Immature natural killer cell (primary cell): Measurements from ENCODE around the gene GZMH. TPM values are rescaled to one million over a fixed set of nuclear protein-coding genes. Genes with fewer than 3 reads are reported as not detected.
"Not testable (repeated sequence)": the region's sequence is repeated elsewhere in the genome, so short reads cannot be mapped to it uniquely, and the experiment has no call there.

Source experiments
- DNase-seq, 3 donors: peaks; one replicate each; pipeline ENCODE4 v3.0.0; 2022; ENCODE audit warnings: mixed read lengths in 1 of 3
- H3K27ac Mint-ChIP-seq, 6 donors: one replicate each; pipeline ENCODE4 v1.8.0; 2020; ENCODE audit warnings: mixed read lengths in 6 of 6, mild to moderate bottlenecking in 5 of 6, inconsistent platforms in 4 of 6, moderate library complexity in 3 of 6
- H3K27me3 Mint-ChIP-seq, 3 donors: one replicate each; pipeline ENCODE4 v1.8.0; 2020 to 2021; ENCODE audit warnings: low read depth in 3 of 3, mild to moderate bottlenecking in 3 of 3, mixed read lengths in 3 of 3, moderate library complexity in 3 of 3, inconsistent platforms in 1 of 3
- H3K36me3 Mint-ChIP-seq, 3 donors: one replicate each; pipeline ENCODE4 v1.8.0; 2020; ENCODE audit warnings: mixed read lengths in 3 of 3, inconsistent platforms in 2 of 3, mild to moderate bottlenecking in 2 of 3
- H3K4me1 Mint-ChIP-seq, 2 donors: one replicate each; pipeline ENCODE4 v1.8.0; 2020; ENCODE audit warnings: inconsistent platforms in 2 of 2, mild to moderate bottlenecking in 2 of 2, mixed read lengths in 2 of 2, moderate library complexity in 1 of 2
- H3K4me3 Mint-ChIP-seq, 5 donors: one replicate each; pipeline ENCODE4 v1.8.0; 2020; ENCODE audit warnings: mild to moderate bottlenecking in 5 of 5, mixed read lengths in 5 of 5, inconsistent platforms in 3 of 5, moderate library complexity in 3 of 5
- H3K9me3 Mint-ChIP-seq, 6 donors: one replicate each; pipeline ENCODE4 v1.8.0; 2020; ENCODE audit warnings: mild to moderate bottlenecking in 6 of 6, mixed read lengths in 6 of 6, inconsistent platforms in 4 of 6, moderate library complexity in 3 of 6
- polyA plus RNA-seq, 3 donors: library from polyadenylated mRNA; unstranded; fragments of 300-500 nt; fragmentation: Illumina TruSeq; gene quantifications; one replicate each; pipeline ENCODE4 v1.2.3, GENCODE V29; 2021

The GZMH gene
- polyA plus RNA-seq, 3 donors from 2014 or later, result 981 to 1,459 (median 1,297) TPM

DNA sequence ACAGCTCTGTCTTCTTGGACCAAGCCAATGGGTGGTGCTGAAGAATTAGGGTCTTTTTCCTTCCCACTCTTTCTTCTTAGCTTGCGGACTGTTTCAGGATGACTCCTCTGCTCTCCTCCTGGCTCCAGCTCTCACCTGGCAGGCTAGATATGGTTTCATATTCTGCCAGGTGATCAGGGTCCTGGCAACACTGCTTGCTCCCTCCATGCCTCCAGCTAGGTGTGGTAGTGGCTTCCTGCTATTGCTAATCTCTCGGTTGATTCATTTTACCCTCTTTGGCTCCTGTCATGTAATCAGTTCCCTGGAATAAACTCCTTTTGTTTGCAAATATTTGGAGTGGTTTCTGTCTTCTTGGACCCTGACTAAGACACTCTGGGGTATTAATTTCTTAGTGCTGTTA, 4.3 kb upstream of the GZMH start:
- Mint-ChIP-seq H3K9me3 (no peaks in the 10 kb centered on the region), H3K27me3 (peaks cover 0 to 12% (median 1%) of the 10 kb centered on the region in 3 donors), H3K36me3 (no peaks in the 10 kb centered on the region), H3K4me1 (peaks cover 57 to 58% of the 10 kb centered on the region in 2 donors), H3K27ac (peak overlapping the region; percentile 93 to 100 (median 98)), H3K4me3 (peak overlapping the region in 3 of 5 donors; percentile 24 to 63 (median 26))
- no peak for DNase-seq

DNA sequence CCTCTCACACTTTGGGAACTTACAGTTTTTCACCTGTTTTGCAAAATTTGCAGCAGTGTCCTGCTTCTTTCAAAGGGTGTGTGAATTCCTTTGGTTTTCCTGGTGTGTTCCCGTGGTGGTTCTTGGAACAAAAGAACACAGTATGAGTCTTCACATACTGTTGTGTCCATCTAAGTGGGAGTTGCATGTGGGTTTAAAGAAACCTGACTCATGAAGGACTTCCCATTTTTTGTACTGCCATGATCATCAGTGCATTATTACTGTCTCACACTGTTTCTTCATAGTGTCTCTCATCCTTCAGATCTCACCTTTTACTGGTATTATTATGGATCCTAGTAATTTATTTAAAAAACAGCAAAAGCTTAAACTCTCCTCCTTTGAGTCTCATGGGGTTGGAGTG, 3.8 kb upstream of the GZMH start:
- DNase-seq, result no peak
- Mint-ChIP-seq H3K27ac (peak overlapping the region; percentile 93 to 100 (median 98)), H3K36me3 (peaks cover 0 to 2% (median 0%) of the 10 kb centered on the region in 3 donors), H3K4me1 (peaks cover 62 to 63% of the 10 kb centered on the region in 2 donors), H3K9me3 (no peaks in the 10 kb centered on the region), H3K4me3 (peak overlapping the region in 4 of 5 donors; percentile 25 to 72 (median 54)), H3K27me3 (peaks cover 0 to 10% (median 1%) of the 10 kb centered on the region in 3 donors)

DNA sequence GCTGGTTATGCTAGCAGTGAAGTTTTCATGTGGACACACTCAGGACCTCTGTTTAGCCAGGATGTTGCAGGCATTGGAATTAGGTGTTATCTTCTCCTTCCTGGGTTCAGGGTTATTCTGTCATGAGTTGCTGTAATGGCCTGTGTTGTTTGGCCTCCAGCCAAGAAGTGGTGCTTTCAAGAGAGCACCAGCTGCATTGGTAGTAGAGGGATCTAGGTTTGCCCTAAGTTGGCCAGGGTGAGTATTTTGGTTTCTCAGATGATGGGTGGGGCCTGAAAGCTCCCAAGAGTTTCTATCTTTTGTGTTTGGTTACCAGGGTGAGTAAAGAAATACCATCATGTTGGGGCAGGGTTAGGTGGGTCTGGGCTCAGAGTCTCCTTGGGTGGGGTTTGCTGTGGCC, 2.7 kb upstream of the GZMH start:
- peak overlapping the region; percentile 93 to 100 (median 98) for H3K27ac Mint-ChIP-seq
- H3K27me3 Mint-ChIP-seq, result peaks cover 1 to 10% (median 5%) of the 10 kb centered on the region in 3 donors
- no peaks in the 10 kb centered on the region for H3K9me3 Mint-ChIP-seq
- H3K4me3 Mint-ChIP-seq, result peak overlapping the region; percentile 34 to 72 (median 64)
- H3K4me1 Mint-ChIP-seq, result peaks cover 73 to 74% of the 10 kb centered on the region in 2 donors
- H3K36me3 Mint-ChIP-seq, result peaks cover 4 to 11% (median 5%) of the 10 kb centered on the region in 3 donors
- DNase-seq, result peak in 2 of 3 donors; percentile 38 to 55

GRCh38 chr14:24607635-24608514, 1.6 kb downstream of the GZMH start:
- peaks cover 80 to 82% of the 10 kb centered on the region in 2 donors for H3K4me1 Mint-ChIP-seq
- DNase-seq, result no peak
- peaks cover 3 to 11% (median 10%) of the 10 kb centered on the region in 3 donors for H3K27me3 Mint-ChIP-seq
- no peaks in the 10 kb centered on the region for H3K9me3 Mint-ChIP-seq
- H3K36me3 Mint-ChIP-seq, result peaks cover 16 to 25% (median 19%) of the 10 kb centered on the region in 3 donors
- H3K27ac Mint-ChIP-seq, result peak overlapping the region; percentile 93 to 100 (median 98)
- H3K4me3 Mint-ChIP-seq, result peak overlapping the region; percentile 92 to 98 (median 95)

DNA sequence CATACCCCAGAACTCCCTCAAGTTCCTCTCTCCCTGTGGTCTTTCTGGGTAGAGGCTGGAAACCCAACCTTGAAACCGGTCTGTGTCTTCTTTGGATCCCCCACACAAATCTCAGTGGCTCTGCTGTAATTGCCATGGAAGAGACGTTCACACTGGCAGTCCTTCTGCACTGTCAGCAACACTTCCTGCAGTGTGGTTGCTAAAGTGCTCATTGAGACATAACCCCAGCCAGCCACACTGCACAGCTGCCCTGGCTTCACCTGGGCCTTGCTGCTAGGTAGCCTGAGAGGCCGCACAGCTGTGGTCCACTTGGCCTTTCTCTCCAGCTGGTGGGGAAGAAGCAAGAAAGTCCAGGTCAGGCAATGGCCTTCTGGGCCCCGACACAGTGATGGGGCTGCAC, 2.4 kb downstream of the GZMH start:
- DNase-seq, result peak in 2 of 3 donors; percentile 58 to 60
- peak overlapping the region; percentile 92 to 98 (median 95) for H3K4me3 Mint-ChIP-seq

GRCh38 chr14:24606297-24606696, 3.2 kb downstream of the GZMH start:
- Mint-ChIP-seq H3K27me3 (peaks cover 3 to 10% (median 9%) of the 10 kb centered on the region in 3 donors), H3K4me3 (peak overlapping the region; percentile 92 to 98 (median 95)), H3K36me3 (peaks cover 21 to 28% (median 22%) of the 10 kb centered on the region in 3 donors), H3K4me1 (peaks cover 64 to 66% of the 10 kb centered on the region in 2 donors), H3K9me3 (no peaks in the 10 kb centered on the region), H3K27ac (peak overlapping the region; percentile 93 to 100 (median 98))
- DNase-seq, result peak in 1 of 3 donors; percentile 26

More for the DNA sequence above, 2.4 kb downstream of the GZMH start:
- Mint-ChIP-seq H3K36me3 (peaks cover 16 to 25% (median 19%) of the 10 kb centered on the region in 3 donors), H3K27ac (peak overlapping the region; percentile 93 to 100 (median 98)), H3K27me3 (peaks cover 3 to 10% (median 9%) of the 10 kb centered on the region in 3 donors), H3K9me3 (no peaks in the 10 kb centered on the region), H3K4me1 (peaks cover 72 to 74% of the 10 kb centered on the region in 2 donors)

DNA sequence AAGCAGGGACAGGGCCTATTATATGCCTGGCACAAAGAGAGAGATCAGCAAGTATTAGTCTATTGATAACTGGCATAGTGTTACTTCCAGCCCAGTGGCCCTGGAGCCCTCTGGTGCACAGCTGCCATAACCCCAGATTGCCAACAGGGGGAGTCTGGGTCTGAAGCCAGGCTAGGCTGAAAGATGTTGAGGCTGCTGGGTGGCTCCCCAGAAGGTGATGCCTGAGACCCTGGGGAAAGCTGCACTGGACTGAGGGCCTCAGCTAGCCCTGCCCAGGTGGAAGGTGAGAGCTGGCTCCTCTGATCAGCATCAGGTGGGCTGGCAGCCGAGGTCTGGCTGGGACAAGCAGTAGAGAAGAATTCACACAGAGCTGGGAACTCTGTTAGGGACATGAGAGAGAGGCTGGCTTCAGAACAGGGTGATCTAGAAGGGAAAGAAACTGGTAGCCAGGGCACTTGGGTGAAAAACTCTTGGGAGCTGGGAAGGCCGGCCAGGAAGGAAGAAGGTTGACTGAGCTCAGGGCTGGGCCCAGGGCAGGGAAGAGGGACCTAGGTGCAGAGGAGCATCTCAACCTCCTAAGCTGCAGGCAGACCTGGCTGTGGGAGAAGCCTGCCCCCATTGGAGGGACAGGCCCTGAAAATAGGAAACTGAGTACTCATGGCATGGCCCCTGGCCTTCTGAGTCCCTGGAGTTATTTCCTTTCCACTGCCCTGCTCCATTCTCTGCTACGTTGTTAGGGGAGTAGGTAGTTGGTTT, 3.9 kb downstream of the GZMH start:
- no peaks in the 10 kb centered on the region for H3K9me3 Mint-ChIP-seq
- H3K27ac Mint-ChIP-seq, result peak overlapping the region; percentile 93 to 100 (median 98)
- peaks cover 57 to 59% of the 10 kb centered on the region in 2 donors for H3K4me1 Mint-ChIP-seq
- peak overlapping the region; percentile 92 to 98 (median 95) for H3K4me3 Mint-ChIP-seq
- peak; percentile 74 to 80 (median 74) for DNase-seq
- peaks cover 3 to 10% (median 9%) of the 10 kb centered on the region in 3 donors for H3K27me3 Mint-ChIP-seq
- peaks cover 21 to 32% (median 22%) of the 10 kb centered on the region in 3 donors for H3K36me3 Mint-ChIP-seq

DNA sequence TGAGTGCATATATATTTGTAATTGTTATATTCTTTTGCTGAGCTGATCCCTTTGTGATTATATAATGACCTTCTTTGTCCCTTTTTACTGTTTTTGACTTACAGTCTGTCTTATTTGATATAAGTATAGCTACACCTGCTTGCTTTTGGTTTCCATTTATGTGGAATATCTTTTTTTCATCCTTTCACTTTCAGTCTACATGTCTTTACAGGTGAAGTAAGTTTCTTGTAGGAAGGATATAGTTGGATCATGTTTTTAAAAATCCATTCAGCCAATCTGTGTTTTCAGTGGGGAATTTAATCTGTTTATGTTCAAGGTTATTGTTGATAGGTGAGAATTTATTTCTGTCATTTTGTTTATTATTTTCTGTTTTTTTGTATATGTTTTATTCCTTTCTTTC, 12.1 kb downstream of the GZMH start:
- no peak for DNase-seq
- H3K27ac Mint-ChIP-seq, result no peak overlapping the region
- H3K4me3 Mint-ChIP-seq, result no peak overlapping the region
- peaks cover 2 to 23% (median 14%) of the 10 kb centered on the region in 6 donors for H3K9me3 Mint-ChIP-seq
- peaks cover 0 to 3% (median 2%) of the 10 kb centered on the region in 3 donors for H3K27me3 Mint-ChIP-seq
- H3K4me1 Mint-ChIP-seq, result no peaks in the 10 kb centered on the region
- peaks cover 8 to 31% (median 25%) of the 10 kb centered on the region in 3 donors for H3K36me3 Mint-ChIP-seq

DNA sequence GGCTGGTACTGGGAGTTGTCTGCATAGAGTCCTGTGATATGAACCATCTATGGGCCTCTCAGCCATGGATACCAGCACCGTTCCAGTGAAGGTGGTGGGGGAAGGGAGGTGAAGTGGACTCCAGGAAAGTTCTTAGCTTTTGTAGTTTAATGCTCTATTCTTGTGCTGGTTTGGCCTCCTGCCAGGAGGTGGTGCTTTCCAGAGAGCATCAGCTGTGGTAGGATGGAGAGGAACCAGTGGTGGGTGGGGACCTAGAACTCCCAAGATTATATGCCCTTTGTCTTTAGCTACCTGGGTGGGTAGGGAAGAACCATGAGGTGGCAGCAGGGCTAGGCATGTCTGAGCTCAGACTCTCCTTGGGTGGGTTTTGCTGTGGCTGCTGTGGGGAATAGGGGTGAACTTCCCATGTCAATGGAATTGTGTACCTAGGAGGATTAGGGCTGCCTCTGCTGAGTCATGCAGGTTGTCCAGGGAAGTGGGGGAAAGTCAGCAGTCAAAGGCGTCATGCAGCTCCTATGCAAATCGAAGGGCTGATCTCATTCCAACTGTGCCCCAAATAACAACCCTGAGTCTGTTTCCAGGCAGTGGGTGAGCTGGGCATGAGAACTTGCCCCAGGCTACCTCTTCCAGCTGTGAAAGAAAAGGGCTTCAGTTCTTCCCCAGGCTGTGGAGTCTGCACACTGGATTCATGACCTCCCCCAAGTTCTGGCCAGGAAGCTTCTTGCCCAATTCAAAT, 14.2 kb downstream of the GZMH start:
- no peak for DNase-seq
- Mint-ChIP-seq H3K4me1 (no peaks in the 10 kb centered on the region), H3K27ac (no peak overlapping the region), H3K4me3 (no peak overlapping the region), H3K36me3 (peaks cover 5 to 24% (median 21%) of the 10 kb centered on the region in 3 donors), H3K9me3 (peaks cover 2 to 23% (median 16%) of the 10 kb centered on the region in 6 donors), H3K27me3 (peaks cover under 1 to 14% (median 2%) of the 10 kb centered on the region in 3 donors)

DNA sequence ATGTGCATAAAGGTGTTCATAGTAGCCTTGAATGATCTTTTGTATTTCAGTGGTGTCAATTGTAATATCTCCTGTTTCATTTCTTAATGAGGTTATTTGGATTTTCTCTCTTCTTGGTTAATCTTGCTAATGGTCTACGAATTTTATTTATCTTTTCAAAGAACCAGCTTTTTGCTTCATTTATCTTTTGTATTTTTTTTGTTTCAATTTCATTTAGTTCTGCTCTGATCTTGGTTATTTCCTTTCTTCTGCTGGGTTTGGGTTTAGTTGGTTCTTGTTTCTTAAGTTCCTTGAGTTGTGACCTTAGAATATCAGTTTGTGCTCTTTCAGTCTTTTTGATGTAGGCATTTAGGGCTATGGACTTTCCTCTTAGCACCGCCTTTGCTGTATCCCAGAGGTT, 18.5 kb downstream of the GZMH start:
- H3K4me1 Mint-ChIP-seq, H3K4me3 Mint-ChIP-seq, H3K27ac Mint-ChIP-seq, DNase-seq, H3K36me3 Mint-ChIP-seq: not testable (repeated sequence)
- peaks cover 0 to 20% (median 6%) of the 10 kb centered on the region in 6 donors for H3K9me3 Mint-ChIP-seq
- peaks cover 4 to 15% (median 7%) of the 10 kb centered on the region in 3 donors for H3K27me3 Mint-ChIP-seq

- peaks cover 0 to 11% (median 1%) of the 10 kb centered on the region in 6 donors for H3K9me3 Mint-ChIP-seq
- not testable (repeated sequence) for H3K27me3 Mint-ChIP-seq, H3K4me1 Mint-ChIP-seq, H3K27ac Mint-ChIP-seq, H3K4me3 Mint-ChIP-seq, H3K36me3 Mint-ChIP-seq, DNase-seq
Measured at GRCh38 chr14:24584402-24584801, 25.1 kb downstream of the GZMH start.

DNA sequence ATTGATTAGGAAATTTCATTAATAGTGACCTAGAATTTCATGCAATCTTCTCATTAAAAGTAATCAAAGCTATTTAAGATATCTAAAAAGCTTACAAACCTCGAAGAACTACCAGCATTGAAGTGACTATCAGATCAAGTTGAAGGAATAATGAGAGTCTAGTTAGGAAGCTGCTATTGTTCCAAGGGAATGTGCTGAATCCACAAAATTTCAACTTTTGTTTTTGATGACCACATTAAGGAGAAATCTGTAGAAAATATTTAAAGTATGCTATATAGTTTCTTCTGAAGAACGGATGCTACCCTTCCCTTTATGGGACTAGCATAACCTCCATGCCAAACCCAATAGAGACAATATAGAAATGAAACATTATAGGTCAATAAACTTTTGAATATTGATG, 30.9 kb downstream of the GZMH start:
- Mint-ChIP-seq H3K9me3 (peaks cover 0 to 4% (median 0%) of the 10 kb centered on the region in 6 donors), H3K27me3 (peaks cover 0 to 5% (median 0%) of the 10 kb centered on the region in 3 donors), H3K36me3 (no peaks in the 10 kb centered on the region), H3K4me3 (no peak overlapping the region), H3K4me1 (peaks cover 3 to 7% of the 10 kb centered on the region in 2 donors), H3K27ac (no peak overlapping the region)
- DNase-seq, result no peak

- H3K9me3 Mint-ChIP-seq, result peaks cover 0 to 4% (median 0%) of the 10 kb centered on the region in 6 donors
- no peaks in the 10 kb centered on the region for H3K36me3 Mint-ChIP-seq
- H3K4me3 Mint-ChIP-seq, result no peak overlapping the region
- peaks cover 3 to 7% of the 10 kb centered on the region in 2 donors for H3K4me1 Mint-ChIP-seq
- H3K27ac Mint-ChIP-seq, result no peak overlapping the region
- DNase-seq, result no peak
- peaks cover 0 to 5% (median 0%) of the 10 kb centered on the region in 3 donors for H3K27me3 Mint-ChIP-seq
Measured at GRCh38 chr14:24576771-24577170, 32.7 kb downstream of the GZMH start.
